NCI-H1105 treated with DMSO at 0.1 percent for 48 hours (cell line): ENCODE results near the gene PPP1R1C.
"Not testable (repeated sequence)": the region's sequence is repeated elsewhere in the genome, so short reads cannot be mapped to it uniquely, and the experiment has no call there.

Experiments used
- DNase-seq: peaks from one replicate; lab custom pipeline; 2025; lab: John Stamatoyannopoulos, UW

The PPP1R1C gene

GRCh38 chr2:182015334-182016109 is 29.9 kb downstream of the PPP1R1C start:
- no peak for DNase-seq

GRCh38 chr2:182018218-182018617 is 32.6 kb downstream of the PPP1R1C start:
- DNase-seq = no peak

- no peak for DNase-seq
Observed at GRCh38 chr2:182019731-182020130, 34.1 kb downstream of the PPP1R1C start.

- DNase-seq = no peak
Observed at GRCh38 chr2:182020286-182021070, 34.8 kb downstream of the PPP1R1C start.

- DNase-seq = no peak
Observed at GRCh38 chr2:182023235-182023634, 37.6 kb downstream of the PPP1R1C start.

- not testable (repeated sequence) for DNase-seq
Observed at GRCh38 chr2:182030875-182031274, 45.2 kb downstream of the PPP1R1C start.

GRCh38 chr2:182031956-182032355 is 46.3 kb downstream of the PPP1R1C start:
- DNase-seq = no peak

- no peak for DNase-seq
Observed at GRCh38 chr2:182033449-182033848, 47.8 kb downstream of the PPP1R1C start.

- DNase-seq = no peak
Observed at GRCh38 chr2:182038576-182038975, 52.9 kb downstream of the PPP1R1C start.

- no peak for DNase-seq
Observed at GRCh38 chr2:182043021-182043420, 57.4 kb downstream of the PPP1R1C start.

- no peak for DNase-seq
Observed at GRCh38 chr2:182043861-182044260, 58.2 kb downstream of the PPP1R1C start.

GRCh38 chr2:182047544-182047943 is 61.9 kb downstream of the PPP1R1C start:
- peak; percentile 73 for DNase-seq

- DNase-seq = no peak
Observed at GRCh38 chr2:182048088-182048487, 62.4 kb downstream of the PPP1R1C start.

GRCh38 chr2:182048621-182049020 is 63.0 kb downstream of the PPP1R1C start:
- DNase-seq = no peak

GRCh38 chr2:182049372-182050148 is 63.9 kb downstream of the PPP1R1C start:
- no peak for DNase-seq

- DNase-seq = no peak
Observed at GRCh38 chr2:182050333-182051135, 64.9 kb downstream of the PPP1R1C start.

GRCh38 chr2:182055993-182056392 is 70.3 kb downstream of the PPP1R1C start:
- no peak for DNase-seq

GRCh38 chr2:182057002-182057401 is 71.3 kb downstream of the PPP1R1C start:
- DNase-seq = no peak

- no peak for DNase-seq
Observed at GRCh38 chr2:182058056-182058455, 72.4 kb downstream of the PPP1R1C start.

GRCh38 chr2:182061739-182062138 is 76.1 kb downstream of the PPP1R1C start:
- no peak for DNase-seq

- no peak for DNase-seq
Observed at GRCh38 chr2:182062329-182062972, 76.8 kb downstream of the PPP1R1C start.
